GM18951 (cell line): ENCODE results near the gene AP2M1.

Source experiments
- POLR2A ChIP-seq: IDR thresholded peaks from 4 replicates; pipeline ENCODE4 v1.6.1; 2011; ENCODE audit warnings: mild to moderate bottlenecking; ENCODE audit not compliant: insufficient read length, insufficient read depth; ENCODE audit errors: extremely low read depth
- in situ Hi-C: fragments of 300-500 bp; cut with MboI; formaldehyde crosslinking; loops from one replicate; pipeline ENCODE4 v1.12.0; 2022; ENCODE audit warnings: low sequenced_read_pairs, mixed read lengths, inconsistent platforms; ENCODE audit not compliant: unreplicated experiment

The AP2M1 gene

DNA sequence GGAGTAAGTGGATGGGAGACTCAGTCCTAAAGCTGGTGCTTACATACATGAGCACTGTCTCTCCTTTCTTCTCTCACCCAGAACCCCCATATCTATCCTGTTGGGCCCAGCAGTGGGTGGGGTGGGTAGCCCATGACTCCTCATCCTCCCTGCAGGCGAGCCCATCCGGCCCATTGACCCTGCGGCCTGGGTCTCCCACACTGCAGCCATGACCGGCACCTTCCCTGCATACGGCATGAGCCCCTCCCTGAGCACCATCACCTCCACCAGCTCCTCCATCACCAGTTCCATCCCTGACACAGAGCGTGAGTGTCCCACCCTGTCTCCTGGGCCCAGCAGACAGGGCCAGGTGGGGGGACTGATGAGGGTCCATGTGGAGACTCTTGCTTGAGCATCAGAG lies 8.0 kb upstream of the AP2M1 start:
- TF ChIP-seq POLR2A, result no peak
- in situ Hi-C loops, result no loop called here

GRCh38 chr3:184167786-184168185 lies 6.9 kb upstream of the AP2M1 start:
- in situ Hi-C loops, result no loop called here
- TF ChIP-seq POLR2A, result no peak

DNA sequence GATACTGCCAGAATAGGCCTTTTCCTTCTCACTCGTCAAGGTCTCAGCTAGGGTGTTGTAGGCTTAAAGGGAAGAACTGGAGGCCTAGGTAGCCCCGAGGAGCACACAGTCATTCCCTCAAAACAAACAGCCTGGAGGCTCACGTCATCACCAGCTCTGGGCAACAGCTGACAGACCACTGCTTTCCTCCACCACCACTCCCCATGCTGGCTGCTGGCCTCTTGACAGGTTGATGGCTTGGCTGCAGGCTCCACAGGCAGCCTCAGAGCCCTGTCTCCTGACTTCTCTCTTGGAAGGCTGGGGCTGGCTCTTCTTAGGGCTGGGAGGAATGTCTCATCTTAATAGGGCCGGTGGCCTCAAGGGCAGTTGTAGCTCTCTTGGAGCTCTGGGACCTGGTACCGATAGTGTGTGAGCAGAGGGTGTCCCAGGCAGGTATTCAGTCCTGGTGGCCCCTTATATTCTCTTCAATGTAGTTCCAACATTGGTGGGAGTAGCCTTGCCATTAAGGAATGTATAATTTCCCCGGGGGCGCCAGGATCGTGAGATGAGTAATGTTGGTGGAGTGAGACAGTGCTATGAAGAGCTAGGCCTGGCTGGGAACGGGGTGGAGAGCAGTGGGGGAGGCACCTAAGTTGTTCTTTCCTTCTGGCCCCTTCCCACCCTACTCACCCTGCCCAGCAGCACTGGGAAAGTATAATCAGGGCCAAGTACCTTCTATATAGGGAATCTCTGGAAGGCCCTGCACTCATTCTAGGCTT lies 6.1 kb upstream of the AP2M1 start:
- in situ Hi-C loops, result no loop called here
- no peak for TF ChIP-seq POLR2A

DNA sequence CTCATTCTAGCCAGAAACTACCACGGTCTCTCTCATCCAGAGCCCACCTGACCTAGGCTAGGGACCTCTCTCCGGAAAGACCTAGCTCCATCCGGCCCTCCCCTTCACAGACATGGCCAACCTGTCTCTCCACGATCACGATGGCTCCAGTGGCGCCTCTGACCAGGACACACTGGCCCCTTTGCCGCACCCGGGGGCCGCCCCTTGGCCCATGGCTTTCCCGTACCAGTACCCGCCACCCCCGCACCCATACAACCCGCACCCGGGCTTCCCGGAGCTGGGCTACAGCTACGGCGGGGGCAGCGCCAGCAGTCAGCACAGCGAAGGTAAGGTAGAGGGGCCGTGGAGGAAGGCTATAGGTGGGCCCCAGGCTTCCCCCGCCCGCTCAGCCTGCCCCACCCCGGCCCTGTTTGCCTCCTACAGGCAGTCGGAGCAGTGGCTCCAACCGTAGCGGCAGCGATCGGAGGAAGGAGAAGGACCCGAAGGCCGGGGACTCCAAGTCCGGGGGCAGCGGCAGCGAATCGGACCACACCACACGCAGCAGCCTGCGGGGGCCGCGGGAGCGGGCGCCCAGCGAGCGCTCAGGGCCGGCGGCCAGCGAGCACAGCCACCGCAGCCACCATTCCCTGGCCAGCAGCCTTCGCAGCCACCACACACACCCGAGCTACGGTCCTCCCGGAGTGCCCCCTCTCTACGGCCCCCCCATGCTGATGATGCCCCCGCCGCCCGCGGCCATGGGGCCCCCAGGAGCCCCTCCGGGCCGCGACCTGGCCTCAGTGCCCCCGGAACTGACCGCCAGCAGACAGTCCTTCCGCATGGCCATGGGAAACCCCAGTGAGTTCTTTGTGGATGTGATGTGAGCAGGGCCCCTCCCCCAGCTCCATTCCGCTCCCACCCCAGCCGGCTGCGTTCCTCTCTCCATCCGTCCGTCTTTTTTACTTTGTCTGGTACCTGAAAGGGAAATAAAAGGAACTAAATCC lies 4.5 kb upstream of the AP2M1 start:
- in situ Hi-C loops, result no loop called here
- no peak for TF ChIP-seq POLR2A

GRCh38 chr3:184171562-184171961 lies 3.1 kb upstream of the AP2M1 start:
- in situ Hi-C loops, result no loop called here
- no peak for TF ChIP-seq POLR2A

DNA sequence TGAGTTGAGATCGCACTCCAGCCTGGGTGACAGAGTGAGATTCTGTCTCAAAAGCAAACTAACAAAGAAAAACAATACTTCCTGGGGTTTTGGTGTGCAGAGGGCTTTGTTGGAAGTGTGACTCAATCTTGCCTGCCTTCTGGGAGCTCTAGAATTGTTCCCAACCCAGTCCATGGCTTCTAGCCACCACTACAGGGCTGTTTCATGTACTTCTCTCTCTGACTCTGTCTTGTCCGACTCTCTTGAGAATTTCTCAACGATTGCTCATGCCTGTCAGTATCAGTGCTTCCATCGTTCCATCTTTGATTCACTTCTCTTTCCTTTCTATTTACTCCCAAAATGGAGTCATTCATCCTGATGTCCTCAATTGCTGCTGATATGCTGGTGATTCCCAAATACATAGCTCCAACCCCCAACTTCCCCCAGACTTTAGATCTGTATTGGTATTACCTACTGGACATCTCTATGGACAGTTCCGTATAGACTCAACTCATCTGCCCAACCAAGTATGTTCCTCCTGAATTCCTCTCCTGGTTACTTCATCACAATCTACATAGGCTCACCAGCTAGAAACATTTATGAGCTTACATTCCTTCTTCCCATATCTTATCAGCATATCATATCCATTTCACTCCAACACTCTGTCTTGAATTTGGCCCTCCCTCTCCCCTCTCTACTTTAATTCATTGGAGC lies 1.8 kb upstream of the AP2M1 start:
- in situ Hi-C loops, result no loop called here
- no peak for TF ChIP-seq POLR2A

DNA sequence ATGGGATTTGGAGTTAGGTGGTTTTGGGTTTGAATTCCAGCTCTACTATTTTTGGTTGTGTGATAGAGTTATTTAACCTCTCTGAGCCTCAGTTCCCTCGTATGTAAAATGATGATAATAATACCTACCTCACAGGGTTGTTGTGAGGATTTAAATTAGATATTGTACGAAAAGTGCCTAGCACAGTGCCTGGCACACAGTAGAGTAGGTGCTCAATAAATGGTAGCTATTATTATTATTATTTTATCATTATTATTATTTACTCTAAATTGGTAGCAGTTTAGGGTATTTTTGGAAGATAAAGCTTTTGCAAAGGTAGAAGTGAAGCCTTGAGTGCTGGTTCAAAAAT lies 1.3 kb upstream of the AP2M1 start:
- in situ Hi-C loops, result no loop called here

DNA sequence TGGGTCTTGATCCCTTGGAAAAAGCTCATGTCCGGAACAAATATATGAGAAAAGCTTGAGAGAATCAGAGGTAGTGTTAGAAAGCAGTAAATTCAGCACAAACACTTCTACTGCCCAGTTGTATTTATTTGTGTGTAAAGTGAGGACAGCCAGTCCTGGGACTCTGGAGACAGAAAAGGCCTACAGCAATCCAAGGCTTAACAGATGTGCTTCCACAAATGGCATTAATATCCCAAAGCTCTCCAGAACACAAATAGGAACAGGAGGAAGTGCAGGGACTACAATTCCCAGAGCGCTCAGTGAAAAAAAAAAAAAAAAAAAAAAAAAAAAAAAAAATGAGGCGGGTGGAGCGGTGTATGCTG lies 390 bp upstream of the AP2M1 start:
- no peak for TF ChIP-seq POLR2A
- in situ Hi-C loops, result no loop called here

More for the DNA sequence above, 1.3 kb upstream of the AP2M1 start:
- TF ChIP-seq POLR2A, result no peak

DNA sequence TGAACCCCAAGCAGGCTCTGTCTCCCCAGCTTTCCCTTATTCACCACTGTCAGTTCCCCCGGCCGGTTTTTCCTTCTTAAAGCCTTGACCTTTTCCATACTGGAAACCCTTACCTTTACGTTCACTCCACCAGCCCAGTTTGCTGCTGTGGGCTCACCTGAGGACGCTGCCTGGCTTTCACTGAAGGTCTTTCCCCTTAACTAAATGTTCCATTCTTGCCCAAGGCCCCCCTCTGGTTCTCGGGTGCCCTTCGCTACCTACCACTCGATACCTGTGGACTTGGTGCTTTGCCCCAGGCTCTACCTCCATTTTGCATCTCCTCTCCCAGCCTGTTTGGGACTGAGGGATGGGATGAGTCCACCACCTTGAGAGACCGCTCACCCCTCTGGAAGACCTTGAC lies 851 bp downstream of the AP2M1 start:
- in situ Hi-C loops, result no loop called here
- TF ChIP-seq POLR2A, result no peak

- in situ Hi-C loops, result no loop called here
- no peak for TF ChIP-seq POLR2A
Measured at GRCh38 chr3:184175981-184176376, 1.3 kb downstream of the AP2M1 start.

GRCh38 chr3:184176377-184177330 lies 2.0 kb downstream of the AP2M1 start:
- in situ Hi-C loops, result no loop called here
- TF ChIP-seq POLR2A, result no peak

- TF ChIP-seq POLR2A, result no peak
- in situ Hi-C loops, result no loop called here
Measured at GRCh38 chr3:184177331-184177731, 2.7 kb downstream of the AP2M1 start.
